Esophagus muscularis mucosa (tissue), 4 donors: ENCODE data around the gene GUCY2D. TPM values are rescaled to one million over a fixed set of nuclear protein-coding genes. Genes with fewer than 3 reads are reported as not detected.
A peak's percentile ranks its signal among the peaks of the same experiment; 100 is the strongest.

Experiments used
- DNase-seq: peaks from one replicate; pipeline ENCODE4 v3.0.0-alpha.2; 2017; ENCODE audit errors: extremely low spot score
- H3K27ac ChIP-seq, 4 donors: fragments of 200-600 bp; sonication (generic); replicated peaks in 1 of 4; 1 replicate in 3 of 4; 2 replicates in 1 of 4; pipeline ENCODE4 v1.5.1; 2016 to 2019; ENCODE audit warnings: mild to moderate bottlenecking in 1 of 4
- H3K27me3 ChIP-seq, 4 donors: fragments of 200-600 bp; sonication (generic); one replicate each; pipeline versions ENCODE4 v1.5.1 to v1.6.0; 2016 to 2019
- H3K36me3 ChIP-seq, 4 donors: fragments of 200-600 bp; sonication (generic); one replicate each; pipeline ENCODE4 v1.5.1; 2016 to 2019
- H3K4me1 ChIP-seq, 4 donors: fragments of 200-600 bp; sonication (generic); one replicate each; pipeline ENCODE4 v1.5.1; 2016 to 2019
- H3K4me3 ChIP-seq, 4 donors: fragments of 200-600 bp; sonication (generic); 1 replicate in 2 of 4; 2 replicates in 2 of 4; pipeline ENCODE4 v1.5.1; 2016 to 2019; ENCODE audit warnings: mild to moderate bottlenecking in 4 of 4, moderate library complexity in 1 of 4
- H3K9me3 ChIP-seq, 4 donors: fragments of 200-600 bp; sonication (generic); 1 replicate in 3 of 4; 2 replicates in 1 of 4; pipeline ENCODE4 v1.5.1; 2016 to 2019
- CTCF ChIP-seq, 3 experiments: fragments of 200-600 bp in 2 of 3; fragments of 450-650 bp in 1 of 3; sonication (generic) in 2 of 3; IDR thresholded peaks; one replicate each; pipeline ENCODE4 v1.5.1; 2017 to 2019; ENCODE audit warnings: antibody characterized with exemption in 3 of 3, mild to moderate bottlenecking in 2 of 3, moderate library complexity in 1 of 3
- EP300 ChIP-seq: sonication (generic); formaldehyde crosslinking; IDR thresholded peaks from one replicate; pipeline ENCODE4 v1.6.1; 2017; ENCODE audit warnings: antibody characterized with exemption
- POLR2A ChIP-seq: fragments of 450-650 bp; IDR thresholded peaks from one replicate; pipeline ENCODE4 v1.6.1; 2017; ENCODE audit warnings: antibody characterized with exemption, moderate library complexity, mild to moderate bottlenecking, low read depth
- POLR2AphosphoS5 ChIP-seq, 2 donors: sonication (generic); formaldehyde crosslinking; IDR thresholded peaks; one replicate each; pipeline ENCODE4 v1.6.1; 2017; ENCODE audit warnings: antibody characterized with exemption in 2 of 2
- WGBS: methylation state at CpG from one replicate; pipeline ENCODE4 v1.1.5; 2018; 5-methylcytosine and 5-hydroxymethylcytosine counted together
- intact Hi-C: fragments of 100-400 bp; cut with DNase I; formaldehyde crosslinking; loops from one replicate; pipeline ENCODE4 v1.15.1; 2023
- total RNA-seq, 4 donors: library from RNA; depleted of rRNA; stranded (reverse); fragments of >200 nt; gene quantifications; one replicate each; pipeline versions ENCODE4 v1.1.0 to v1.2.1, GENCODE V29; 2016

The GUCY2D gene
- total RNA-seq, 4 donors from 2014 or later: 1.1 TPM; not detected in 3

- peaks cover 0 to 33% (median 0%) of the 10 kb centered on the region in 4 donors for H3K27me3 ChIP-seq
- peak; percentile 80 for DNase-seq
- H3K36me3 ChIP-seq: no peaks in the 10 kb centered on the region
- no peak overlapping the region for H3K4me3 ChIP-seq
- WGBS: 76% methylated on average over 7 of the region's 7 CpGs
- H3K4me1 ChIP-seq: no peaks in the 10 kb centered on the region
- no peaks in the 10 kb centered on the region for H3K9me3 ChIP-seq
- no peak overlapping the region for H3K27ac ChIP-seq
- intact Hi-C loops: no loop called here
- no peak for TF ChIP-seq EP300
- no peak for TF ChIP-seq CTCF (IDR thresholded peaks at IDR 0.05)
- no peak for TF ChIP-seq POLR2AphosphoS5 (IDR thresholded peaks at IDR 0.05)
- no peak for TF ChIP-seq POLR2A
Observed at GRCh38 chr17:7982173-7982572, 20.2 kb upstream of the GUCY2D start.

GRCh38 chr17:7982666-7983065, 19.7 kb upstream of the GUCY2D start:
- H3K27ac ChIP-seq: no peak overlapping the region
- no peaks in the 10 kb centered on the region for H3K9me3 ChIP-seq
- no peak for DNase-seq
- 82% methylated on average over 6 of the region's 6 CpGs for WGBS
- H3K27me3 ChIP-seq: peaks cover 0 to 33% (median 0%) of the 10 kb centered on the region in 4 donors
- intact Hi-C loops: no loop called here
- no peak for TF ChIP-seq POLR2AphosphoS5 (IDR thresholded peaks at IDR 0.05)
- no peak for TF ChIP-seq POLR2A
- TF ChIP-seq CTCF (IDR thresholded peaks at IDR 0.05): no peak
- no peak for TF ChIP-seq EP300
- no peaks in the 10 kb centered on the region for H3K36me3 ChIP-seq
- no peak overlapping the region for H3K4me3 ChIP-seq
- no peaks in the 10 kb centered on the region for H3K4me1 ChIP-seq

GRCh38 chr17:7984904-7985303, 17.5 kb upstream of the GUCY2D start:
- no peak for TF ChIP-seq POLR2A
- no peak for TF ChIP-seq CTCF (IDR thresholded peaks at IDR 0.05)
- no peak for TF ChIP-seq POLR2AphosphoS5 (IDR thresholded peaks at IDR 0.05)
- no peak for TF ChIP-seq EP300
- intact Hi-C loops: loop anchor here (5.0 kb wide), 1 partner anchor 123 kb away; no protein-coding TSS in a partner anchor
- peak; percentile 68 for DNase-seq
- peaks cover 3 to 6% (median 5%) of the 10 kb centered on the region in 4 donors for H3K4me1 ChIP-seq
- H3K4me3 ChIP-seq: no peak overlapping the region
- no peaks in the 10 kb centered on the region for H3K36me3 ChIP-seq
- H3K27ac ChIP-seq: no peak overlapping the region
- 93% methylated on average over 9 of the region's 9 CpGs for WGBS
- H3K9me3 ChIP-seq: no peaks in the 10 kb centered on the region
- H3K27me3 ChIP-seq: peaks cover 0 to 33% (median 0%) of the 10 kb centered on the region in 4 donors

GRCh38 chr17:7987112-7987893, 15.1 kb upstream of the GUCY2D start:
- Histone ChIP-seq H3K27ac (no peak overlapping the region), H3K4me3 (no peak overlapping the region), H3K9me3 (no peaks in the 10 kb centered on the region), H3K4me1 (peaks cover 7 to 13% (median 11%) of the 10 kb centered on the region in 4 donors), H3K27me3 (peaks cover 0 to 13% (median 0%) of the 10 kb centered on the region in 4 donors), H3K36me3 (no peaks in the 10 kb centered on the region)
- peak; percentile 55 for DNase-seq
- 59% methylated on average over 12 of the region's 12 CpGs for WGBS
- TF ChIP-seq EP300: no peak
- TF ChIP-seq POLR2AphosphoS5 (IDR thresholded peaks at IDR 0.05): no peak
- TF ChIP-seq CTCF (IDR thresholded peaks at IDR 0.05): no peak
- no peak for TF ChIP-seq POLR2A
- intact Hi-C loops: loop anchor here (5.0 kb wide), 1 partner anchor 125 kb away; no protein-coding TSS in a partner anchor
